Tibial artery (tissue), 4 donors: Measurements from ENCODE around the gene RBM18.

Experiments used
- DNase-seq, 2 donors: peaks; one replicate each; pipeline ENCODE4 v3.0.0-alpha.2; 2019
- H3K27ac ChIP-seq, 2 donors: fragments of 200-600 bp; sonication (generic) in 1 of 2; 1 replicate in 1 of 2; 2 replicates in 1 of 2; pipeline ENCODE4 v1.5.1; 2018 to 2019; ENCODE audit warnings: mild to moderate bottlenecking in 1 of 2
- H3K27me3 ChIP-seq, 2 donors: fragments of 200-600 bp; sonication (generic) in 1 of 2; one replicate each; pipeline versions ENCODE4 v1.5.1 to v1.6.0; 2016 to 2019
- H3K36me3 ChIP-seq, 3 donors: fragments of 200-600 bp; sonication (generic) in 2 of 3; one replicate each; pipeline ENCODE4 v1.5.1; 2016 to 2019; ENCODE audit warnings: mild to moderate bottlenecking in 2 of 3
- H3K4me1 ChIP-seq, 4 donors: fragments of 200-600 bp; sonication (generic) in 2 of 4; 1 replicate in 3 of 4; 2 replicates in 1 of 4; pipeline ENCODE4 v1.5.1; 2016 to 2019
- H3K4me3 ChIP-seq, 2 donors: fragments of 200-600 bp; sonication (generic) in 1 of 2; 1 replicate in 1 of 2; 2 replicates in 1 of 2; pipeline ENCODE4 v1.5.1; 2018 to 2019; ENCODE audit warnings: mild to moderate bottlenecking in 2 of 2
- H3K9me3 ChIP-seq, 3 donors: fragments of 200-600 bp; sonication (generic) in 1 of 3; one replicate each; pipeline ENCODE4 v1.5.1; 2016 to 2019
- CTCF ChIP-seq, 2 experiments: fragments of 200-600 bp in 1 of 2; fragments of 450-650 bp in 1 of 2; IDR thresholded peaks; one replicate each; pipeline ENCODE4 v1.5.1; 2017 to 2019; ENCODE audit warnings: antibody characterized with exemption in 2 of 2, mild to moderate bottlenecking in 1 of 2, moderate library complexity in 1 of 2
- intact Hi-C: fragments of 100-400 bp; cut with DNase I; formaldehyde crosslinking; loops from one replicate; pipeline ENCODE4 v1.15.0; 2023; ENCODE audit warnings: low total_unique reads

The RBM18 gene

DNA sequence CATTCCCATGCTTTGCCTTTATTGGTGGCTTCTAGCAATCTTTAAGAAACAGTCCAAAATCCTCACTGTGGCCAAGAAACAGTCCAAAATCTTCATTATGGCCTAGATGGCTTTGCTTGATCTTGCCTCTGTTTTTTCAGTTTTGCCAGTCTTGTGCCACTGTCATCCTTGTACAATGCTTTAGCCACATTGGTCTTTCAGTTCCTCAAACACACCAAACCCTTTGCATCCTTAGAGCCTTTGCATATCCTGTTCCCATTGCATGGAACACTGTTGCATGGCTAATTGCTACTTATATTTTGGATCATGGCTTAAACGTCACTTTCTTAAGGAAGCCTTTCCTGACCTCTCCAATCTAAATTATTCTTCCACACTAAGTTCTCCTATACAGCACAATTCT is 22.1 kb upstream of the RBM18 start:
- Histone ChIP-seq H3K27me3 (no peaks in the 10 kb centered on the region), H3K9me3 (no peaks in the 10 kb centered on the region), H3K4me1 (no peaks in the 10 kb centered on the region), H3K4me3 (no peak overlapping the region), H3K27ac (no peak overlapping the region), H3K36me3 (peaks cover 38 to 64% (median 40%) of the 10 kb centered on the region in 3 donors)
- intact Hi-C loops, result no loop called here
- DNase-seq, result no peak
- no peak for TF ChIP-seq CTCF (IDR thresholded peaks at IDR 0.05)

DNA sequence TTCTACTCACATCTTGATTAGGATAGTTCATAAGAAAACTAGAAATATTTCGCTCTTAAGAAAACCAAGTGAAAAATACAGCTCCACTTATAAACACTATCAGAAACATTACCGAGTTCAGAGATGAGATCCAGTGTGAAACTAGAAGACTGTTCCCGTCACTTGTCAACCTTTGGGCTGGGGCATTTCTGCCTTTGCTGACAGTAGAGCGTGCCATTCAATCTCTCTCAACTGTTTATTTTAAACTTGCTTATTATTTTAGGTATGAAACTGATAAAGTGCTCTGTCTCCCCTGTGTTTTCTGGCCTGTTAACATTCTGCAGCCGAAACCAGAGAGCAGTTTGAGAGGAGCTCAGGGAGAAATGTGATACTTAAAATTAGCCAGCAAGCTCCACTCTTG is 16.7 kb upstream of the RBM18 start:
- DNase-seq, result no peak
- H3K27ac ChIP-seq, result no peak overlapping the region
- no peaks in the 10 kb centered on the region for H3K27me3 ChIP-seq
- H3K4me1 ChIP-seq, result no peaks in the 10 kb centered on the region
- H3K9me3 ChIP-seq, result peaks cover 0 to 5% (median 0%) of the 10 kb centered on the region in 3 donors
- no peak for TF ChIP-seq CTCF (IDR thresholded peaks at IDR 0.05)
- intact Hi-C loops, result no loop called here
- H3K36me3 ChIP-seq, result peaks cover 22 to 41% (median 27%) of the 10 kb centered on the region in 3 donors
- no peak overlapping the region for H3K4me3 ChIP-seq

DNA sequence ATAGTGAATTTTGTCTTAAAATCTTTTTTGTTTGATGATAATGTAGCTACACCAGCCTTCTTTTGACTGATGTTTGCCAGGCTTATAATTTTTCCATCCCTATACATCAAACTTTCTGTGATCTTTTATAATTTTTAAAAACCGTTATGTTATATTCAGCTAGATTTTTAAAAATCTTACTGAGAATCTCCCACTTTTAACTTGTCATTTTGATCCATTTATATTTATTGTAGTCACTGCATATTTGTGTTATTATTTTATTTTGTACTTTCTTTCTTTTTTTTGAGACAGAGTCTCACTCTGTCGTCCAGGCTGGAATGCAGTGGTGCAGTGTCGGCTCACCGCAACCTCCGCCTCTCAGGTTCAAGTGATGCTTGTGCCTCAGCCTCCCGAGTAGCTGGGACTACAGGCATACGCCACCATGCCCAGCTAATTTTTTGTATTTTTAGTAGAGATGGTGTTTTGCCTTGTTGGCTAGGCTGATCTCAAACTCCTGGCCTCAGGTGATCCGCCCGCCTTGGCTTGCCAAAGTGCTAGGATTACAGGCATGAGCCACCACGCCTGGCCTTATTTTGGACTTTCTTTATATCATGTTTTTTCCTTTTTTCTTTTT is 12.8 kb upstream of the RBM18 start:
- intact Hi-C loops, result no loop called here
- H3K9me3 ChIP-seq, result peaks cover 0 to 5% (median 0%) of the 10 kb centered on the region in 3 donors
- no peak for TF ChIP-seq CTCF (IDR thresholded peaks at IDR 0.05)
- H3K27ac ChIP-seq, result no peak overlapping the region
- no peak for DNase-seq
- H3K36me3 ChIP-seq, result peaks cover 12 to 23% (median 14%) of the 10 kb centered on the region in 3 donors
- no peaks in the 10 kb centered on the region for H3K27me3 ChIP-seq
- H3K4me3 ChIP-seq, result no peak overlapping the region
- no peaks in the 10 kb centered on the region for H3K4me1 ChIP-seq

- no peak for DNase-seq
- H3K4me3 ChIP-seq, result no peak overlapping the region
- H3K9me3 ChIP-seq, result peaks cover 0 to 5% (median 0%) of the 10 kb centered on the region in 3 donors
- H3K36me3 ChIP-seq, result peaks cover 12 to 32% (median 21%) of the 10 kb centered on the region in 3 donors
- intact Hi-C loops, result no loop called here
- TF ChIP-seq CTCF (IDR thresholded peaks at IDR 0.05), result no peak
- H3K27me3 ChIP-seq, result no peaks in the 10 kb centered on the region
- no peaks in the 10 kb centered on the region for H3K4me1 ChIP-seq
- H3K27ac ChIP-seq, result no peak overlapping the region
Measured at GRCh38 chr9:122276096-122276495, 11.5 kb upstream of the RBM18 start.

DNA sequence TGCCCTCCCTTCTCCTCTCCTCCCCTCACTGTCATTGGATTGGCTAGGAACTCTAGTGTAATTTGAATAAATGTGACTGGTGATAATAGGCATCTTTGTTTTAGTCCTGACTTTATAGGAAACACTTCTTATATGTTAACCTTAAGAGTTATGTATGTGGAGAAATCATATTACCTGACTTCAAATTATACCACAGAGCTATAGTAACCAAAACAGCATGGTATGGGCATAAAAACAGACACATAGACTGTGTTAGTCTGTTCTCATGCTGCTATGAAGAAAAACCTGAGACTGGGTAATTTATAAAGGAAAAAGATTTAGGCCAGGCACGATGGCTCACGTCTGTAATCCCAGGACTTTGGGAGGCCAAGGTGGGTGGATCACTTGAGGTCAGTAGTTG is 9.4 kb upstream of the RBM18 start:
- Histone ChIP-seq H3K36me3 (peaks cover 12 to 27% (median 25%) of the 10 kb centered on the region in 3 donors), H3K27me3 (no peaks in the 10 kb centered on the region), H3K4me1 (no peaks in the 10 kb centered on the region), H3K27ac (no peak overlapping the region), H3K4me3 (no peak overlapping the region), H3K9me3 (peaks cover 0 to 5% (median 0%) of the 10 kb centered on the region in 3 donors)
- no peak for DNase-seq
- TF ChIP-seq CTCF (IDR thresholded peaks at IDR 0.05), result no peak
- intact Hi-C loops, result no loop called here
